GM12878 (cell line): Measurements from ENCODE around the gene PRKN. TPM values are rescaled to one million over a fixed set of nuclear protein-coding genes. Genes with fewer than 3 reads are reported as not detected.

Source experiments
- ATAC-seq: fragments of 200-7000 bp; cut with Tn5 transposase; 3 replicates; pipeline ENCODE4 v1.9.1; 2020; ENCODE audit warnings: mild to moderate bottlenecking, moderate library complexity
- BruUV-seq: library from RNA; stranded (reverse); fragments of 400-500 nt; replicated peaks from 2 replicates; lab custom pipeline; 2021; lab: Mats Ljungman, UMichigan
- CTCF ChIA-PET: fragments of 300-600 bp; sonication (Branson Sonifier 250); formaldehyde crosslinking; extraction: SDS; loops from one replicate; lab custom pipeline; 2021; ENCODE audit warnings: inconsistent platforms; lab: Yijun Ruan, JAX
- POLR2A ChIA-PET: fragments of 350-600 bp; formaldehyde crosslinking; extraction: SDS; loops from one replicate; lab custom pipeline; 2021; ENCODE audit warnings: inconsistent platforms; lab: Charles Lee
- RAD21 ChIA-PET: fragments of 300-600 bp; sonication (Branson Sonifier 250); formaldehyde crosslinking; loops from one replicate; lab custom pipeline; 2023; ENCODE audit warnings: antibody characterized with exemption; ENCODE audit not compliant: unreplicated experiment; lab: Charles Lee
- SMC1A ChIA-PET: fragments of 300-600 bp; sonication (Branson Sonifier 250); formaldehyde crosslinking; loops from one replicate; lab custom pipeline; 2023; ENCODE audit not compliant: unreplicated experiment, uncharacterized antibody; lab: Charles Lee
- DNase-seq: peaks from one replicate; pipeline ENCODE4 v3.0.0-alpha.2; 2011; ENCODE audit warnings: low read depth, low spot score
- FAIRE-seq: peaks from 3 replicates; lab custom pipeline; 2011; peaks lifted over from hg19 to GRCh38; lab: Jason Lieb, UNC
- H2AFZ ChIP-seq: 2 replicates; pipeline ENCODE4 v1.6.0; 2011; ENCODE audit warnings: low read depth, low read length, control low read depth; ENCODE audit not compliant: control insufficient read depth
- H3K27ac ChIP-seq: 2 replicates; pipeline ENCODE4 v1.5.1; 2011; ENCODE audit warnings: control low read depth; ENCODE audit not compliant: control insufficient read depth, insufficient read depth
- H3K27me3 ChIP-seq, 2 experiments: replicated peaks in 1 of 2; 2 replicates each; pipeline versions ENCODE4 v1.6.0 to v1.6.1; 2011; ENCODE audit warnings: low read length in 1 of 2; ENCODE audit not compliant: control insufficient read depth in 2 of 2, insufficient read depth in 2 of 2
- H3K36me3 ChIP-seq, 2 experiments: 2 replicates each; pipeline ENCODE4 v1.5.1; 2011; ENCODE audit warnings: low read length in 1 of 2; ENCODE audit not compliant: control insufficient read depth in 2 of 2, insufficient read depth in 2 of 2
- H3K4me1 ChIP-seq: 2 replicates; pipeline ENCODE4 v1.6.1; 2011; ENCODE audit warnings: mild to moderate bottlenecking, low read length, moderate library complexity, mixed read lengths; ENCODE audit not compliant: control insufficient read depth, insufficient read depth
- H3K4me2 ChIP-seq: 2 replicates; pipeline ENCODE4 v1.6.0; 2011; ENCODE audit warnings: control low read depth; ENCODE audit not compliant: control insufficient read depth, insufficient read depth
- H3K4me3 ChIP-seq: fragments of 200-600 bp; sonication (generic); 2 replicates; pipeline ENCODE4 v1.5.1; 2016
- H3K79me2 ChIP-seq: 2 replicates; pipeline ENCODE4 v1.6.0; 2011; ENCODE audit warnings: low read length; ENCODE audit not compliant: control insufficient read depth, insufficient read depth
- H3K9ac ChIP-seq: 2 replicates; pipeline ENCODE4 v1.8.0; 2011; ENCODE audit warnings: low read length, control low read depth, mixed read lengths; ENCODE audit not compliant: control insufficient read depth, insufficient read depth
- H3K9me3 ChIP-seq: replicated peaks from 3 replicates; pipeline ENCODE4 v1.5.1; 2011; ENCODE audit warnings: mild to moderate bottlenecking, low read length; ENCODE audit not compliant: control insufficient read depth, insufficient read depth
- H4K20me1 ChIP-seq: 2 replicates; pipeline ENCODE4 v1.6.0; 2011; ENCODE audit not compliant: control insufficient read depth, insufficient read depth
- ATF7 ChIP-seq: fragments of 450-650 bp; IDR thresholded peaks from 2 replicates; pipeline ENCODE4 v1.6.1; 2016; ENCODE audit warnings: low read depth, mild to moderate bottlenecking
- CBX5 ChIP-seq: sonication (generic); IDR thresholded peaks from 2 replicates; pipeline ENCODE4 v1.6.1; 2016; ENCODE audit warnings: low read depth, moderate library complexity, mild to moderate bottlenecking, inconsistent platforms
- CEBPB ChIP-seq, 2 experiments: fragments of 150-350 bp in 1 of 2; IDR thresholded peaks; 2 replicates each; pipeline ENCODE4 v1.6.1; 2012 to 2014; ENCODE audit warnings: low read depth in 2 of 2, low read length in 2 of 2, borderline replicate concordance in 1 of 2, inconsistent platforms in 1 of 2
- EGR1 ChIP-seq, 2 experiments: IDR thresholded peaks; 1 replicate in 1 of 2; 2 replicates in 1 of 2; pipeline ENCODE4 v1.6.1; 2011 to 2012; ENCODE audit warnings: low read depth in 2 of 2, low read length in 2 of 2, borderline replicate concordance in 1 of 2, mild to moderate bottlenecking in 1 of 2, moderate library complexity in 1 of 2
- EZH2 ChIP-seq: IDR thresholded peaks from 2 replicates; pipeline ENCODE4 v1.6.1; 2012; ENCODE audit warnings: low read depth, mild to moderate bottlenecking, control low read depth, inconsistent platforms, low read length, borderline replicate concordance; ENCODE audit not compliant: control insufficient read depth
- HCFC1 ChIP-seq: fragments of 150-350 bp; IDR thresholded peaks from 2 replicates; pipeline ENCODE4 v1.6.1; 2014; ENCODE audit warnings: low read length
- JUNB ChIP-seq: IDR thresholded peaks from 2 replicates; pipeline ENCODE4 v1.6.1; 2016; ENCODE audit warnings: antibody characterized with exemption, mild to moderate bottlenecking
- KDM1A ChIP-seq: fragments of 200-600 bp; sonication (generic); IDR thresholded peaks from 2 replicates; pipeline ENCODE4 v1.6.1; 2016; ENCODE audit warnings: borderline replicate concordance
- KLF5 ChIP-seq: fragments of 450-650 bp; IDR thresholded peaks from 2 replicates; pipeline ENCODE4 v1.6.1; 2014; ENCODE audit warnings: mild to moderate bottlenecking; ENCODE audit not compliant: partially characterized antibody
- NR2C1 ChIP-seq: fragments of 450-650 bp; IDR thresholded peaks from 2 replicates; pipeline ENCODE4 v1.6.1; 2017; ENCODE audit warnings: antibody characterized with exemption, mild to moderate bottlenecking, moderate library complexity
- NRF1 ChIP-seq: conservative IDR thresholded peaks from 2 replicates; pipeline ENCODE4 v1.6.1; 2011; ENCODE audit warnings: mild to moderate bottlenecking, low read depth, low read length, improper control_type of control experiment
- POLR2AphosphoS5 ChIP-seq: IDR thresholded peaks from 2 replicates; pipeline ENCODE4 v1.6.1; 2011; ENCODE audit warnings: mild to moderate bottlenecking, low read length, inconsistent platforms
- RAD51 ChIP-seq: fragments of 450-650 bp; IDR thresholded peaks from 2 replicates; pipeline ENCODE4 v1.6.1; 2016; ENCODE audit warnings: moderate library complexity, mild to moderate bottlenecking, inconsistent platforms
- SRF ChIP-seq, 2 experiments: IDR thresholded peaks; 2 replicates each; pipeline ENCODE4 v1.6.1; 2011; ENCODE audit warnings: low read depth in 2 of 2, low read length in 2 of 2, mild to moderate bottlenecking in 1 of 2, moderate library complexity in 1 of 2
- TCF12 ChIP-seq: IDR thresholded peaks from 2 replicates; pipeline ENCODE4 v1.6.1; 2011; ENCODE audit warnings: low read depth, mild to moderate bottlenecking, low read length
- ZZZ3 ChIP-seq: IDR thresholded peaks from 2 replicates; pipeline ENCODE4 v1.6.1; 2011; ENCODE audit warnings: low read depth; ENCODE audit not compliant: control insufficient read depth, insufficient read length
- whole genome bisulfite sequencing: methylation state at CpG from one replicate; pipeline ENCODE4 v1.1.6; 2016; ENCODE audit warnings: low lambda C conversion rate; ENCODE audit not compliant: insufficient replicate concordance, insufficient coverage; ENCODE audit errors: missing lambda C conversion rate; 5-methylcytosine and 5-hydroxymethylcytosine counted together
- in situ Hi-C: fragments of 300-500 bp; cut with MboI; formaldehyde crosslinking; loops from 9 replicates; pipeline ENCODE4 v1.14.3; 2018; ENCODE audit warnings: mixed read lengths
- intact Hi-C: fragments of 100-400 bp; cut with micrococcal nuclease; formaldehyde crosslinking; loops from one replicate; pipeline ENCODE4 v1.14.2; 2022; ENCODE audit not compliant: unreplicated experiment
- polyA plus RNA-seq, 11 experiments: library from polyadenylated mRNA; depleted of rRNA in 4 of 11; unstranded in 6 of 11; stranded (reverse) in 5 of 11; fragments of >200 nt; fragmentation: Nextera tagmentation in 4 of 11; fragmentation: Illumina TruSeq in 1 of 11; extraction: Ambion mirVana in 4 of 11; extraction: Trizol in 1 of 11; gene quantifications; 1 replicate in 1 of 11; 2 replicates in 10 of 11; pipeline versions ENCODE4 v1.2.1 to v1.2.3, GENCODE V29; 2011 to 2016; ENCODE audit warnings: inconsistent platforms in 2 of 11, missing spikeins in 2 of 11, low read depth in 1 of 11
- total RNA-seq, 4 experiments: library from RNA; depleted of rRNA in 3 of 4; stranded (reverse); fragments of >200 nt in 3 of 4; fragmentation: Illumina TruSeq in 1 of 4; extraction: Trizol in 1 of 4; gene quantifications; 2 replicates each; pipeline versions ENCODE4 v1.2.1 to v1.2.3, GENCODE V29; 2013 to 2021
- TF ChIP-seq, protein P1 (sequence below): IDR thresholded peaks from 2 replicates; pipeline ENCODE4 v1.6.1; 2011; ENCODE audit warnings: borderline replicate concordance, low read depth, mild to moderate bottlenecking, moderate library complexity, mixed read lengths, low read length; ENCODE audit not compliant: insufficient read depth; ENCODE audit errors: extremely low read length
- TF ChIP-seq, protein P2 (sequence below): fragments of 450-650 bp; IDR thresholded peaks from 2 replicates; pipeline ENCODE4 v1.6.1; 2018; ENCODE audit warnings: borderline replicate concordance, mild to moderate bottlenecking; ENCODE audit not compliant: partially characterized antibody

Gene PRKN
- total and polyA plus RNA-seq, 10 of the 15 experiments (the other 5 are each of a cell fraction or from before 2014, with no cell fraction given): 0.06 to 0.09 TPM; not detected in 8

DNA sequence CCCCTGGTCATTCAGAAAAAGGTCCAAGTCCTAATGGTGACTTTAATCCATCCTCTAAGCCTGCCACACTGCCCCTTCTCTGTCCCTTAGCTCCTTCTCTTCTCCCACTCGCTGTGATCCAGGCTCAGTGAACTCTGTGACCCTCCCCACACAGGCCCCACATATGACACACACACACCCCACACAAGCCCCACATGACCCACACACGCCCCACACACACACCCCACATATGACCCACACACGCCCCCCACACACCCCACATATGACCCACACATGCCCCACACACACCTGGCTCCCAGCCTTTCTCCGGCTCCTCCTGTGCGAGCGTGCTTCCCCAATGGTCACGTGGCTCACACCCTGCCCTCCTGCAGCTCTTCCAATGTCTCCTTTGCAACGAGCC is 925.3 kb downstream of the PRKN start:
- 31% methylated on average over 8 of the region's 8 CpGs for WGBS
- Histone ChIP-seq H3K4me1 (no peaks in the 10 kb centered on the region), H3K36me3 (no peaks in the 10 kb centered on the region), H2AFZ (no peak overlapping the region), H3K9me3 (no peaks in the 10 kb centered on the region), H4K20me1 (no peaks in the 10 kb centered on the region), H3K9ac (no peak overlapping the region), H3K79me2 (no peaks in the 10 kb centered on the region), H3K27ac (no peak overlapping the region), H3K27me3 (no peaks in the 10 kb centered on the region), H3K4me3 (no peak overlapping the region), H3K4me2 (no peak overlapping the region)
- ATAC-seq (no peak), DNase-seq (no peak), FAIRE-seq (no peak)
- TF ChIP-seq POLR2AphosphoS5 (no peak), CEBPB (IDR thresholded peaks at IDR 0.05; ENCODE audit: borderline replicate concordance in 1 of 2, low read depth in 2 of 2, low read length in 2 of 2) (no peak), NR2C1 (no peak), KLF5 (no peak), ATF7 (no peak), ZZZ3 (no peak), JUNB (no peak), KDM1A (no peak), SRF (IDR thresholded peaks at IDR 0.05; ENCODE audit: low read depth in 2 of 2, low read length in 2 of 2) (no peak), HCFC1 (no peak), TCF12 (no peak), RAD51 (no peak), CBX5 (no peak), EZH2 (no peak), EGR1 (IDR thresholded peaks at IDR 0.05; ENCODE audit: borderline replicate concordance in 1 of 2, low read depth in 2 of 2, low read length in 2 of 2) (no peak), NRF1 (no peak)
- TF ChIP-seq, protein P1, sequence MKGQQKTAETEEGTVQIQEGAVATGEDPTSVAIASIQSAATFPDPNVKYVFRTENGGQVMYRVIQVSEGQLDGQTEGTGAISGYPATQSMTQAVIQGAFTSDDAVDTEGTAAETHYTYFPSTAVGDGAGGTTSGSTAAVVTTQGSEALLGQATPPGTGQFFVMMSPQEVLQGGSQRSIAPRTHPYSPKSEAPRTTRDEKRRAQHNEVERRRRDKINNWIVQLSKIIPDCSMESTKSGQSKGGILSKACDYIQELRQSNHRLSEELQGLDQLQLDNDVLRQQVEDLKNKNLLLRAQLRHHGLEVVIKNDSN: no peak
- TF ChIP-seq, protein P2, sequence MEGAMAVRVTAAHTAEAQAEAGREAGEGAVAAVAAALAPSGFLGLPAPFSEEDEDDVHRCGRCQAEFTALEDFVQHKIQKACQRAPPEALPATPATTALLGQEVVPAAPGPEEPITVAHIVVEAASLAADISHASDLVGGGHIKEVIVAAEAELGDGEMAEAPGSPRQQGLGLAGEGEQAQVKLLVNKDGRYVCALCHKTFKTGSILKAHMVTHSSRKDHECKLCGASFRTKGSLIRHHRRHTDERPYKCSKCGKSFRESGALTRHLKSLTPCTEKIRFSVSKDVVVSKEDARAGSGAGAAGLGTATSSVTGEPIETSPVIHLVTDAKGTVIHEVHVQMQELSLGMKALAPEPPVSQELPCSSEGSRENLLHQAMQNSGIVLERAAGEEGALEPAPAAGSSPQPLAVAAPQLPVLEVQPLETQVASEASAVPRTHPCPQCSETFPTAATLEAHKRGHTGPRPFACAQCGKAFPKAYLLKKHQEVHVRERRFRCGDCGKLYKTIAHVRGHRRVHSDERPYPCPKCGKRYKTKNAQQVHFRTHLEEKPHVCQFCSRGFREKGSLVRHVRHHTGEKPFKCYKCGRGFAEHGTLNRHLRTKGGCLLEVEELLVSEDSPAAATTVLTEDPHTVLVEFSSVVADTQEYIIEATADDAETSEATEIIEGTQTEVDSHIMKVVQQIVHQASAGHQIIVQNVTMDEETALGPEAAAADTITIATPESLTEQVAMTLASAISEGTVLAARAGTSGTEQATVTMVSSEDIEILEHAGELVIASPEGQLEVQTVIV: no peak
- POLR2A ChIA-PET: no interaction called here
- in situ Hi-C loops: no loop called here
- RAD21 ChIA-PET: no interaction called here
- CTCF ChIA-PET: no interaction called here
- intact Hi-C loops: no loop called here
- no TSS peak for BruUV-seq
- SMC1A ChIA-PET: no interaction called here
